IMR-90 (cell line): ENCODE data around the gene PSD2. TPM values are rescaled to one million over a fixed set of nuclear protein-coding genes. Genes with fewer than 3 reads are reported as not detected.

ENCODE experiments used
- ATAC-seq: fragments of 200-7000 bp; cut with Tn5 transposase; 2 replicates; pipeline ENCODE4 v1.9.1; 2020; ENCODE audit warnings: low read depth, mild to moderate bottlenecking, moderate library complexity
- BruUV-seq: library from RNA; stranded (reverse); fragments of 400-500 nt; replicated peaks from 2 replicates; lab custom pipeline; 2021; lab: Mats Ljungman, UMichigan
- CTCF ChIA-PET: fragments of 300-600 bp; formaldehyde crosslinking; extraction: SDS; loops from one replicate; lab custom pipeline; 2021; ENCODE audit warnings: antibody characterized with exemption; lab: Yijun Ruan, JAX
- POLR2A ChIA-PET: fragments of 300-600 bp; sonication (Branson Sonifier 250); formaldehyde crosslinking; loops from one replicate; lab custom pipeline; 2022; ENCODE audit warnings: antibody characterized with exemption; ENCODE audit not compliant: unreplicated experiment; lab: Charles Lee
- DNase-seq: peaks from one replicate; pipeline ENCODE4 v3.0.0; 2013
- H2AFZ ChIP-seq: replicated peaks from 2 replicates; pipeline ENCODE3; 2013; ENCODE audit warnings: low read length, mild to moderate bottlenecking; ENCODE audit not compliant: poor library complexity
- H2AK5ac ChIP-seq: 2 replicates; pipeline ENCODE4 v1.6.1; 2013; ENCODE audit warnings: low read depth, low read length, inconsistent platforms
- H2AK9ac ChIP-seq: replicated peaks from 2 replicates; pipeline ENCODE3; 2013; ENCODE audit warnings: mild to moderate bottlenecking, low read depth, low read length, moderate library complexity; ENCODE audit not compliant: poor library complexity
- H2BK120ac ChIP-seq: 2 replicates; pipeline ENCODE4 v1.6.1; 2013; ENCODE audit warnings: low read depth, low read length, inconsistent platforms
- H2BK15ac ChIP-seq: 3 replicates; pipeline ENCODE4 v1.6.1; 2013; ENCODE audit warnings: low read depth, low read length, inconsistent platforms
- H2BK20ac ChIP-seq: 2 replicates; pipeline ENCODE4 v1.6.1; 2013; ENCODE audit warnings: low read depth, mild to moderate bottlenecking, inconsistent platforms, low read length, moderate library complexity
- H2BK5ac ChIP-seq: 2 replicates; pipeline ENCODE4 v1.6.1; 2013; ENCODE audit warnings: mild to moderate bottlenecking, low read depth, low read length, inconsistent platforms; ENCODE audit not compliant: poor library complexity, severe bottlenecking
- H3K14ac ChIP-seq: replicated peaks from 2 replicates; pipeline ENCODE4 v1.6.1; 2013; ENCODE audit warnings: low read depth, low read length, inconsistent platforms
- H3K18ac ChIP-seq: 2 replicates; pipeline ENCODE4 v1.6.1; 2013; ENCODE audit warnings: low read depth, low read length, control low read depth
- H3K23ac ChIP-seq: 2 replicates; pipeline ENCODE4 v1.6.1; 2013; ENCODE audit warnings: low read depth, low read length, inconsistent platforms
- H3K27ac ChIP-seq: 2 replicates; pipeline ENCODE4 v1.5.1; 2013; ENCODE audit warnings: mild to moderate bottlenecking, control low read depth, low read length; ENCODE audit not compliant: insufficient read depth
- H3K27me3 ChIP-seq: 2 replicates; pipeline ENCODE4 v1.6.1; 2013; ENCODE audit warnings: low read length; ENCODE audit not compliant: control insufficient read depth, insufficient read depth
- H3K36me3 ChIP-seq: 2 replicates; pipeline ENCODE4 v1.6.1; 2013; ENCODE audit warnings: low read length, mixed read lengths; ENCODE audit not compliant: control insufficient read depth, insufficient read depth
- H3K4ac ChIP-seq: 2 replicates; pipeline ENCODE4 v1.6.1; 2013; ENCODE audit warnings: low read depth, low read length, inconsistent platforms
- H3K4me1 ChIP-seq: 2 replicates; pipeline ENCODE4 v1.6.1; 2013; ENCODE audit warnings: low read length, mixed read lengths; ENCODE audit not compliant: control insufficient read depth, insufficient read depth
- H3K4me2 ChIP-seq: 2 replicates; pipeline ENCODE4 v1.6.1; 2013; ENCODE audit warnings: low read depth, mild to moderate bottlenecking, control low read depth, low read length, moderate library complexity
- H3K4me3 ChIP-seq: 2 replicates; pipeline ENCODE4 v1.5.1; 2013; ENCODE audit warnings: low read depth, mild to moderate bottlenecking, control low read depth, low read length, moderate library complexity; ENCODE audit not compliant: insufficient read depth
- H3K56ac ChIP-seq: 2 replicates; pipeline ENCODE4 v1.6.1; 2013; ENCODE audit warnings: low read length, inconsistent platforms; ENCODE audit not compliant: insufficient read depth; ENCODE audit errors: extremely low read depth
- H3K79me1 ChIP-seq, 2 experiments: 2 replicates each; pipeline ENCODE4 v1.6.1; 2013; ENCODE audit warnings: low read length in 2 of 2, inconsistent platforms in 1 of 2, low read depth in 1 of 2
- H3K9ac ChIP-seq: 2 replicates; pipeline ENCODE4 v1.6.1; 2013; ENCODE audit warnings: low read depth, low read length, control low read depth
- H3K9me1 ChIP-seq: 2 replicates; pipeline ENCODE4 v1.6.1; 2013; ENCODE audit warnings: low read length, inconsistent platforms; ENCODE audit not compliant: insufficient read depth
- H3K9me3 ChIP-seq: 2 replicates; pipeline ENCODE4 v1.6.1; 2013; ENCODE audit warnings: low read length; ENCODE audit not compliant: control insufficient read depth, insufficient read depth
- H4K20me1 ChIP-seq: 2 replicates; pipeline ENCODE4 v1.6.1; 2013; ENCODE audit warnings: low read length, inconsistent platforms; ENCODE audit not compliant: insufficient read depth
- H4K5ac ChIP-seq: 2 replicates; pipeline ENCODE4 v1.6.1; 2013; ENCODE audit warnings: mild to moderate bottlenecking, low read depth, low read length, control low read depth
- H4K8ac ChIP-seq, 2 experiments: 2 replicates each; pipeline ENCODE4 v1.6.1; 2013; ENCODE audit warnings: low read depth in 2 of 2, low read length in 2 of 2, control low read depth in 1 of 2, inconsistent platforms in 1 of 2
- H4K91ac ChIP-seq: 2 replicates; pipeline ENCODE4 v1.6.1; 2013; ENCODE audit warnings: low read depth, low read length, inconsistent platforms; ENCODE audit not compliant: insufficient read depth
- CEBPB ChIP-seq: IDR thresholded peaks from 2 replicates; pipeline ENCODE4 v1.6.1; 2012; ENCODE audit warnings: low read depth, low read length, improper control_type of control experiment
- RCOR1 ChIP-seq: IDR thresholded peaks from 2 replicates; pipeline ENCODE4 v1.6.1; 2012; ENCODE audit warnings: mild to moderate bottlenecking, low read length, improper control_type of control experiment; ENCODE audit not compliant: insufficient replicate concordance
- WGBS, 2 experiments: methylation state at CpG; one replicate each; pipeline versions ENCODE4 v1.1.5 to v1.1.7; 2013; ENCODE audit warnings: missing lambda C conversion rate in 2 of 2; ENCODE audit not compliant: insufficient read length in 1 of 2; ENCODE audit errors: extremely low coverage in 2 of 2; 5-methylcytosine and 5-hydroxymethylcytosine counted together
- dilution Hi-C: fragments of 300-500 bp; cut with HindIII; formaldehyde crosslinking; loops from one replicate; pipeline ENCODE4 v1.14.3; 2018; ENCODE audit warnings: low sequenced_read_pairs; ENCODE audit not compliant: unreplicated experiment
- in situ Hi-C: fragments of 300-500 bp; cut with MboI; formaldehyde crosslinking; loops from 3 replicates; pipeline ENCODE4 v1.14.3; 2019; ENCODE audit warnings: low sequenced_read_pairs, inconsistent platforms, mixed read lengths
- intact Hi-C: fragments of 100-400 bp; cut with micrococcal nuclease; formaldehyde crosslinking; loops from 2 replicates; pipeline ENCODE4 v1.10.0; 2022
- polyA plus RNA-seq, 3 experiments: library from polyadenylated mRNA; depleted of rRNA; stranded (reverse); fragments of >200 nt; gene quantifications; 2 replicates each; pipeline ENCODE4 v1.2.3, GENCODE V29; 2012; ENCODE audit warnings: low replicate concordance in 1 of 3
- total RNA-seq: library from RNA; depleted of rRNA; stranded (reverse); fragments of >200 nt; gene quantifications from 2 replicates; pipeline ENCODE4 v1.2.3, GENCODE V29; 2012

Gene PSD2
- total and polyA plus RNA-seq, 2 of the 4 experiments (the other 2 are of a cell fraction): 0.05 TPM; not detected in 1

GRCh38 chr5:139772927-139773690, 22.5 kb upstream of the PSD2 start:
- H3K9ac ChIP-seq: no peak overlapping the region
- no peak overlapping the region for H4K8ac ChIP-seq
- H3K36me3 ChIP-seq: no peaks in the 10 kb centered on the region
- peaks cover 28% of the 10 kb centered on the region for H3K27me3 ChIP-seq
- CTCF ChIA-PET: no interaction called here
- no peak overlapping the region for H2AFZ ChIP-seq
- no peaks in the 10 kb centered on the region for H3K4me1 ChIP-seq
- no peak for ATAC-seq
- DNase-seq: no peak
- H3K14ac ChIP-seq: no peak overlapping the region
- no peak overlapping the region for H2BK20ac ChIP-seq
- no peak overlapping the region for H2BK5ac ChIP-seq
- no peak overlapping the region for H3K4ac ChIP-seq
- H2BK15ac ChIP-seq: no peak overlapping the region
- H3K56ac ChIP-seq: no peak overlapping the region
- no peaks in the 10 kb centered on the region for H3K79me1 ChIP-seq
- H2BK120ac ChIP-seq: no peak overlapping the region
- no peak overlapping the region for H4K5ac ChIP-seq
- intact Hi-C loops (no loop called here), dilution Hi-C loops (loop anchor here (25.0 kb wide), 1 partner anchor 136 kb away; the partner anchor contains the start of gene CXXC5), in situ Hi-C loops (no loop called here)
- WGBS, 2 experiments: 78% methylated on average over 3 of the region's 5 CpGs; no CpG with 5 or more reads in 1 of the 2 experiments
- no peaks in the 10 kb centered on the region for H3K9me3 ChIP-seq
- TF ChIP-seq RCOR1: no peak
- TF ChIP-seq CEBPB: peak; percentile 40; the same call in 1 of the 2 replicates
- H3K23ac ChIP-seq: no peak overlapping the region
- no peak overlapping the region for H3K18ac ChIP-seq
- no peak overlapping the region for H2AK9ac ChIP-seq
- H4K20me1 ChIP-seq: no peaks in the 10 kb centered on the region
- no peak overlapping the region for H3K4me2 ChIP-seq
- H3K27ac ChIP-seq: no peak overlapping the region
- H3K9me1 ChIP-seq: peaks cover 4% of the 10 kb centered on the region; the same call in 1 of the 2 replicates
- BruUV-seq: no TSS peak
- POLR2A ChIA-PET: no interaction called here
- no peak overlapping the region for H2AK5ac ChIP-seq
- no peak overlapping the region for H3K4me3 ChIP-seq
- no peak overlapping the region for H4K91ac ChIP-seq
